GM18520 (cell line): ENCODE measurements around the gene OOEP.
"Not testable (repeated sequence)": the region's sequence is repeated elsewhere in the genome, so short reads cannot be mapped to it uniquely, and the experiment has no call there.

Experiments used
- ATAC-seq: cut with Tn5 transposase; IDR thresholded peaks from one replicate; pipeline ENCODE4 v1.9.1; 2021; ENCODE audit not compliant: unreplicated experiment

Gene OOEP

GRCh38 chr6:73369563-73369962, at the start of gene OOEP:
TSS of gene OOEP (minus strand) at chr6:73369897. CDS start at chr6:73369792, 105 bp downstream.
- ATAC-seq: no peak

GRCh38 chr6:73418081-73418741, 48.5 kb upstream of the OOEP start:
- ATAC-seq: no peak

- ATAC-seq: no peak
Observed at GRCh38 chr6:73413102-73413501, 43.4 kb upstream of the OOEP start.

- ATAC-seq: no peak
Observed at GRCh38 chr6:73409395-73409794, 39.7 kb upstream of the OOEP start.

GRCh38 chr6:73400656-73401055, 31.0 kb upstream of the OOEP start:
- ATAC-seq: no peak

GRCh38 chr6:73395875-73396274, 26.2 kb upstream of the OOEP start:
- ATAC-seq: no peak

- ATAC-seq: no peak
Observed at GRCh38 chr6:73394577-73395354, 25.1 kb upstream of the OOEP start, which contains the start of gene DDX43. TSS of gene DDX43 (plus strand) at chr6:73394828. CDS start at chr6:73394906, 78 bp downstream.

GRCh38 chr6:73393278-73393677, 23.6 kb upstream of the OOEP start:
- no peak for ATAC-seq

GRCh38 chr6:73392188-73392587, 22.5 kb upstream of the OOEP start:
- not testable (repeated sequence) for ATAC-seq

- ATAC-seq: no peak
Observed at GRCh38 chr6:73391675-73392074, 22.0 kb upstream of the OOEP start.

- no peak for ATAC-seq
Observed at GRCh38 chr6:73389854-73390253, 20.2 kb upstream of the OOEP start.

GRCh38 chr6:73388800-73389512, 19.3 kb upstream of the OOEP start:
- ATAC-seq: peak; percentile 37

- ATAC-seq: no peak
Observed at GRCh38 chr6:73388433-73388799, 18.7 kb upstream of the OOEP start.

GRCh38 chr6:73382462-73383113, 12.9 kb upstream of the OOEP start:
- ATAC-seq: no peak

- ATAC-seq: not testable (repeated sequence)
Observed at GRCh38 chr6:73381531-73381930, 11.8 kb upstream of the OOEP start.

GRCh38 chr6:73377225-73377624, 7.5 kb upstream of the OOEP start:
- no peak for ATAC-seq

- ATAC-seq: no peak
Observed at GRCh38 chr6:73375216-73375615, 5.5 kb upstream of the OOEP start.

- ATAC-seq: no peak
Observed at GRCh38 chr6:73372516-73372915, 2.8 kb upstream of the OOEP start.

GRCh38 chr6:73371984-73372383, 2.3 kb upstream of the OOEP start:
- ATAC-seq: no peak

- no peak for ATAC-seq
Observed at GRCh38 chr6:73369157-73369556, 540 bp downstream of the OOEP start.

GRCh38 chr6:73368675-73369074, 1.0 kb downstream of the OOEP start:
- ATAC-seq: no peak
